ENCODE measurements around the gene PSTK.

DNA sequence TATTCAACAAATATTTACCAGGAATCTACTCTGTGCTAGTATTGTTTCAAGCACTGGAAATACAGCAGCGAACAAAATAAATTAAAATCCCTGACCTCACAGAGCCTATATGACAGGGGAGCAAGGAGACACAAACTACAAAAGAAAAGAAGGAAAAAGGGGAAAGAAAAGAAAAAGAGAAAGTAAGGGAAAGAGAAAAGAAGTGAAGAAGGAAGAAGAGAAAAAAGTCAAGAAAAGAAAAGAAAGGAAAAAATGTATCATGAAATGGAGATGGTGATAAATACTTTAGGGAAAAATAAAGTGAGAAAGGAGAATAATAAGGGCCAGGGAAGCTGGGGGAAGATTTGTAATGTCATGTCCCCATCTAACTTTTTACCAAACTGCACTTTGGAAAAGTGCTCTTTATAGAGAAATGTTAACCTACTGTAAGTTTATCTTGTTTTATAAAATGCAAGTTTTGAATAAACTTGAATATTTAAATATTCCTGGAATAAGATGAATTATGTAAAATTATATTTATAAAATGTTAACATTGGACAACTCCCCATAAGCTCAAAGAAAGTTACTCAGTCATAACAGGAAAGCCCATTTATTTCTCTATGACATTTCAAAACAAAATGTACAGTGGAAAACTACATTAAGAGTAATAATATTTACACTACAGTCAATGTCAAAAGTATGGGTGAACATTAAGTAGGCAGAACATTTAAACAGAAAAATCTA is 40.9 kb upstream of the PSTK start:
- TF ChIP-seq, protein P1, sequence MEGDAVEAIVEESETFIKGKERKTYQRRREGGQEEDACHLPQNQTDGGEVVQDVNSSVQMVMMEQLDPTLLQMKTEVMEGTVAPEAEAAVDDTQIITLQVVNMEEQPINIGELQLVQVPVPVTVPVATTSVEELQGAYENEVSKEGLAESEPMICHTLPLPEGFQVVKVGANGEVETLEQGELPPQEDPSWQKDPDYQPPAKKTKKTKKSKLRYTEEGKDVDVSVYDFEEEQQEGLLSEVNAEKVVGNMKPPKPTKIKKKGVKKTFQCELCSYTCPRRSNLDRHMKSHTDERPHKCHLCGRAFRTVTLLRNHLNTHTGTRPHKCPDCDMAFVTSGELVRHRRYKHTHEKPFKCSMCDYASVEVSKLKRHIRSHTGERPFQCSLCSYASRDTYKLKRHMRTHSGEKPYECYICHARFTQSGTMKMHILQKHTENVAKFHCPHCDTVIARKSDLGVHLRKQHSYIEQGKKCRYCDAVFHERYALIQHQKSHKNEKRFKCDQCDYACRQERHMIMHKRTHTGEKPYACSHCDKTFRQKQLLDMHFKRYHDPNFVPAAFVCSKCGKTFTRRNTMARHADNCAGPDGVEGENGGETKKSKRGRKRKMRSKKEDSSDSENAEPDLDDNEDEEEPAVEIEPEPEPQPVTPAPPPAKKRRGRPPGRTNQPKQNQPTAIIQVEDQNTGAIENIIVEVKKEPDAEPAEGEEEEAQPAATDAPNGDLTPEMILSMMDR (IDR thresholded peaks at IDR 0.05 in 2 of 3, conservative IDR thresholded peaks at IDR 0.05 in 1 of 3; ENCODE audit: borderline replicate concordance in 1 of 3, insufficient read depth in 1 of 3, low read depth in 2 of 3, low read length in 2 of 3), result no peak
- no peak for TF ChIP-seq RAD21 (IDR thresholded peaks at IDR 0.05; ENCODE audit: low read depth)
